ENCODE data around the gene CARM1. TPM values are rescaled to one million over a fixed set of nuclear protein-coding genes. Genes with fewer than 3 reads are reported as not detected.

Gene CARM1
- total RNA-seq, 1 experiment from 2014 or later, result 63.7 TPM

DNA sequence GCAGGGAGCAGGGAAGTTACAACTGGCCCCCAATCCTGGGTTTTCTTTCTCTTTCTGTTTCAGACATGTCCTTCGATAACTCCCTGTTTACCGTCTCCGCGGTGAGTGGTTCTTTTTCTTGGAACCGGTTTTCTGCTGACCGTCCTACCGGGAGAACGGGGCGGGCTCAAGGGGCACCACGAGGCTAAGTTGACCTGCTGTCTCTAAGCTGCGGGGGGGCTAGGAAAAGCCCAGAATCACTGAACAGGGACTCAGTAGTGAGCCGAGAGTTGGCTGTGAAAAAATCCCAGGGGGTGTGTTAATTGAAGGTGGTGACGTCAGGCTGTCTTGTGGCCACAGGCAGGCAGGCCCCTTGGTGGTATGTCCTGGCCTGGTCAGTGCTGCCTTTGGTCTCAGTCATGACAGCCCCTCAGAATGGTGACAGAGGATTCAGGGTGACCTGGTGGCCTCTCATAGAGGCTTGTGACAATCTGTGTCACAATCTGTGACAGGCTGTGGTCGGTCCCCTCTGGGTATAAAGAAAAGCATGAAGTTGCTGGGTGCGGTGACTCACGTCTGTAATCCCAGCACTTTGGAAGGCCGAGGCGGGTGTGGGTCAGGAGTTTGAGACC lies 8.1 kb upstream of the CARM1 start:
- Histone ChIP-seq H3K4me2 (peak overlapping the region; percentile 24; the same call in 1 of the 2 replicates), H4K20me1 (ENCODE audit: insufficient read depth) (no peaks in the 10 kb centered on the region), H3K4me1 (replicated peaks; ENCODE audit: insufficient read depth) (peaks cover 10% of the 10 kb centered on the region), H3K9me2 (ENCODE audit: insufficient read depth) (no peaks in the 10 kb centered on the region), H2AFZ (no peak overlapping the region), H3F3A (ENCODE audit: insufficient read depth, low read depth) (peaks cover 31% of the 10 kb centered on the region), H3K79me2 (ENCODE audit: low read depth) (no peaks in the 10 kb centered on the region), H3K9me3 (ENCODE audit: insufficient read depth, low read depth) (no peaks in the 10 kb centered on the region), H3K27ac (no peak overlapping the region), H3K27me3 (ENCODE audit: insufficient read depth, low read depth) (no peaks in the 10 kb centered on the region), H3K4me3 (no peak overlapping the region), H3K36me3 (ENCODE audit: low read depth) (no peaks in the 10 kb centered on the region)
- intact Hi-C loops (cut with micrococcal nuclease; ENCODE audit: unreplicated experiment), result loop anchor here (1.0 kb wide), 1 partner anchor 27 kb away; the partner anchor contains the start of gene TMED1
- ChIA-PET CTCF (interaction anchor here (0.7 kb wide), 1 partner anchor 83 kb away, joined by 4 read pairs; no protein-coding TSS in a partner anchor), POLR2A (ENCODE audit: unreplicated experiment) (no interaction called here)
- BruUV-seq (replicated peaks), result no TSS peak
- DNase-seq, result peak; percentile 53 to 76
- no peak for TF ChIP-seq EZH2 (IDR thresholded peaks at IDR 0.05; ENCODE audit: low read depth)
- TF ChIP-seq CTCF (conservative IDR thresholded peaks at IDR 0.05), result no peak

GRCh38 chr19:10864538-10864899 lies 6.8 kb upstream of the CARM1 start:
- H2AFZ ChIP-seq, result no peak overlapping the region; the same call in 1 of the 2 replicates
- H3K79me2 ChIP-seq (ENCODE audit: low read depth), result no peaks in the 10 kb centered on the region
- intact Hi-C loops (cut with micrococcal nuclease; ENCODE audit: unreplicated experiment), result loop anchor here (1.0 kb wide), 1 partner anchor 147 kb away; no protein-coding TSS in a partner anchor
- DNase-seq, result peak; percentile 42 to 78
- TF ChIP-seq EZH2 (IDR thresholded peaks at IDR 0.05; ENCODE audit: low read depth), result no peak
- peak; percentile 95 for TF ChIP-seq CTCF (conservative IDR thresholded peaks at IDR 0.05)
- H3K36me3 ChIP-seq (ENCODE audit: low read depth), result no peaks in the 10 kb centered on the region
- no peaks in the 10 kb centered on the region for H3K9me2 ChIP-seq (ENCODE audit: insufficient read depth)
- POLR2A ChIA-PET (ENCODE audit: unreplicated experiment), result interaction anchor here (0.6 to 0.8 kb wide), 5 partner anchors 13 to 163 kb away, joined by 3 to 8 read pairs (median 5); partner anchors contain the start of gene QTRT1
- no peaks in the 10 kb centered on the region for H3K9me3 ChIP-seq (ENCODE audit: insufficient read depth, low read depth)
- peaks cover 10% of the 10 kb centered on the region for H3K4me1 ChIP-seq (replicated peaks; ENCODE audit: insufficient read depth)
- no peak overlapping the region for H3K4me3 ChIP-seq
- H3F3A ChIP-seq (ENCODE audit: insufficient read depth, low read depth), result peaks cover 25% of the 10 kb centered on the region
- H3K27ac ChIP-seq, result no peak overlapping the region
- H4K20me1 ChIP-seq (ENCODE audit: insufficient read depth), result no peaks in the 10 kb centered on the region
- H3K4me2 ChIP-seq, result peak overlapping the region; percentile 30; the same call in 1 of the 2 replicates
- H3K27me3 ChIP-seq (ENCODE audit: insufficient read depth, low read depth), result no peaks in the 10 kb centered on the region
- CTCF ChIA-PET, result interaction anchor here (0.5 to 1.4 kb wide), 11 partner anchors 11 to 1858 kb away, joined by 3 to 24 read pairs (median 4); partner anchors contain the start of genes DNM2 and TMED1
- BruUV-seq (replicated peaks), result no TSS peak

- no TSS peak for BruUV-seq (replicated peaks)
- no peak for DNase-seq
- Histone ChIP-seq H4K20me1 (ENCODE audit: insufficient read depth) (no peaks in the 10 kb centered on the region), H3K4me2 (no peak overlapping the region), H3K9me2 (ENCODE audit: insufficient read depth) (no peaks in the 10 kb centered on the region), H3K79me2 (ENCODE audit: low read depth) (no peaks in the 10 kb centered on the region), H3K27ac (no peak overlapping the region), H3K4me3 (no peak overlapping the region), H3K9me3 (ENCODE audit: insufficient read depth, low read depth) (no peaks in the 10 kb centered on the region), H3K36me3 (ENCODE audit: low read depth) (no peaks in the 10 kb centered on the region), H3K27me3 (ENCODE audit: insufficient read depth, low read depth) (no peaks in the 10 kb centered on the region), H3F3A (ENCODE audit: insufficient read depth, low read depth) (peaks cover 25% of the 10 kb centered on the region), H3K4me1 (replicated peaks; ENCODE audit: insufficient read depth) (peaks cover 10% of the 10 kb centered on the region), H2AFZ (no peak overlapping the region)
- intact Hi-C loops (cut with micrococcal nuclease; ENCODE audit: unreplicated experiment), result no loop called here
- TF ChIP-seq CTCF (conservative IDR thresholded peaks at IDR 0.05), result no peak
- no peak for TF ChIP-seq EZH2 (IDR thresholded peaks at IDR 0.05; ENCODE audit: low read depth)
- ChIA-PET POLR2A (ENCODE audit: unreplicated experiment) (no interaction called here), CTCF (interaction anchor here (0.6 to 0.7 kb wide), 2 partner anchors 31 to 168 kb away, joined by 4 to 5 read pairs; partner anchors contain the start of gene TMED1)
Observed at GRCh38 chr19:10866495-10866894, 4.9 kb upstream of the CARM1 start.
